ENCODE data around the gene LLGL2.

LLGL2 gene

DNA sequence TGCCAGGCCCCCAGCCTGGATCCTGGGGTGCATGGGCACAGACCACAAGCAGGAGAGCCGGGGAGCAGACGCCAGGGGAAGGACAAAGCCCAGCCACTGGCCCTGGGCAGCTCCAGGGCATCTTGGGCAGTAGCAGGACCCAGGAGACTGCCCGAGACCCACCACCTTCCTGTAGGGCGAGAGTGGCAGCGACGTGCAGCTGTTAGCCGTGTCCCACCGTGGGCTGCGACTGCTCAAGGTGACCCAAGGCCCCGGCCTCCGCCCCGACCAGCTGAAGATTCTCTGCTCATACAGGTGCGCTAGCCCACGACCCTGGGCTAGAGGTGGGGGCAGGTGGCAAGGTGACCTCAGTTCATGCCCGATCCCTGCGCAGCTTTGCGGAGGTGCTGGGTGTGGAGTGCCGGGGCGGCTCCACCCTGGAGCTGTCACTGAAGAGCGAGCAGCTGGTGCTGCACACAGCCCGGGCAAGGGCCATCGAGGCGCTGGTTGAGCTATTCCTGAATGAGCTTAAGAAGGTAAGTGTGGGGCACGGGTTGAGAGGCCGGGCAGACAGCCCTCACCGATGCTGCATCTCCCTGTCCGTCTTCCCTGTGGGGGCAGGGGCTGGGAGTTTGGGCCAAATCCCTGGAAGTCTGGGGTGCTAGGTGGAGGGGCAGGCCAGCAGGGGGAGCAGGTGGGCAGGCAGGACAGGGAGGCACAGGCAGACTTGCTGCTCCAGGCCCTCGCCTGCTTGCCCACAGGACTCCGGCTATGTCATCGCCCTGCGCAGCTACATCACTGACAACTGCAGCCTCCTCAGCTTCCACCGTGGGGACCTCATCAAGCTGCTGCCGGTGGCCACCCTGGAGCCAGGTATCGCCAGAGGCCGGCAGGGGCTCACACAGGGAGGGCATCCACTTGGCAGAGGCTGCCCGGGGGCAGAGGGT lies 94.3 kb downstream of the LLGL2 start:
- no peak for DNase-seq

DNA sequence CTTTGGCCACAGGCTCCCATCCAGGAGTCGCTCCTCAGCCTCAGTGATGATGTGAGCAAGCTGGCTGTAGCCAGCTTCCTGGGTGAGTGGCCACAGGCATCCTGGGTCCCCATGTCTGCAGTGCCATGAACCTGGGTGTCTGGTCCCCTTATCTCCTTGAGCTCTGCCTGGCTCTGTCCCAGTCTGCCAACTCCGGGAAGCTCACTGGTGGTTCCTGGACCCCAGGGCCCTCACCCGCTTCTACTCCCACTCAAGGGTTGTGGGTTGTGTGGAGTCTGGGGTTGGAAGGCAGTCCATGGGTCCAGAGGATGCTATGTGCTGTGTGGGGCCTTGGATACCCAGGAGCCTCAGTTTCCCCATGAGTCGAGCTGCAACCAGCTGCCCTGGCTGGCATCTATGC lies 96.0 kb downstream of the LLGL2 start:
- DNase-seq: no peak

DNA sequence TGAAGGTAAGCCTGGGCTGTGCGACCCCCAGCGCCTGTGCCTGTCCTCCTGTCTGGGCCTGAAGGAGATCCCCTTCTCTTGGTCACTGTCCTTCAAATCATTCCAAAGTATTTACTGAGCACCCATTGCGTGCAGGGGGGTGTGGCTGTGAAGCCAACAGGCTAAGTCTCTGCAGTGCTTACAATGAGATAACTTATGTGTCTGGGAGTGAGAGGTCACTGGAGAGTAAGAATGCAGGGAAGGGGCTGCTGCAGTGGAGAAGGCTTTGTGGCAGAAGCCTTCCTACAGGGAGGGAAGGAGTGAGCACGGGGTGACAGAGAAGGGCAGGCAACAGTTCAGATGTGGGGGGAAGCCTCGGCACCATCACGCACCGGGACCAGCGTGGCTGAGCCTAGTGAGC lies 96.6 kb downstream of the LLGL2 start:
- no peak for DNase-seq

DNA sequence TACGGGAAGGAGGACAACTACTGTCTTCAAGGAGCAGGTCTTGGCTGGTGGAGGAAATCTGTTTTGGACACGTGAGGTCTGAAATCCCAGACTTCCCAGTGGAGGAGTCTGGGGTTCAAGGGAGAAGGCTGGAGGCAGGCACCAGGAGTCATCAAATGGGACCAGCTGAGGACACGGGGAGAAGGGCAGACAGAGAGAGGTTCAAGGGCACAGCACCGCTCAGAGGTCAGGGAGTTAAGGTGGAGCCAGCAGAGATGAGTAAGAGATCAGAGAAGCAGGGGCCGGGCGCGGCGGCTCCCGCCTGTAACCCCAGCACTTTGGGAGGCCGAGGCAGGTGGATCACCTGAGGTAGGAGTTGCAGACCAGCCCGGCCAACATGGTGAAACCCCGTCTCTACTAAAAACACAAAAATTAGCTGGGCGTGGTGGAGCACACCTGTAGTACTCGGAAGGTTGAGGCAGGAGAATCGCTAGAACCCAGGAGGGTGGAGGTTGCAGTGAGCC lies 97.3 kb downstream of the LLGL2 start:
- DNase-seq: no peak

DNA sequence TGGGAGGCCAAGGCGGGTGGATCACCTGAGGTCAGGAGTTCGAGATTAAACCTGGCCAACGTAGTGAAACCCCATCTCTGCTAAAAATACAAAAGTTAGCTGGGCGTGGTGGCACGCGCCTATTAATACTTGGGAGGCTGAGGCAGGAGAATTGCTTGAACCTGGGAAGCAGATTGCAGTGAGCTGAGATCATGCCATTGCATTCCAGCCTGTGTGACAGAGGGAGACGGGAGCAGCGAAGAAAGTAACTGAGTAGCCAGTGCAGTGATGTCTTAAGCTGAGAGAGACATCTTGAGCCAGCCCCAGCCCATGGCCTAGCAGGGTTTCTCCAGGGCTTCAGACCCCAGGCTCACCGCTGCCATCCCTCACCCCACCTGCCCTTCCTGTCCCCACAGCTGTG lies 97.9 kb downstream of the LLGL2 start:
- no peak for DNase-seq

DNA sequence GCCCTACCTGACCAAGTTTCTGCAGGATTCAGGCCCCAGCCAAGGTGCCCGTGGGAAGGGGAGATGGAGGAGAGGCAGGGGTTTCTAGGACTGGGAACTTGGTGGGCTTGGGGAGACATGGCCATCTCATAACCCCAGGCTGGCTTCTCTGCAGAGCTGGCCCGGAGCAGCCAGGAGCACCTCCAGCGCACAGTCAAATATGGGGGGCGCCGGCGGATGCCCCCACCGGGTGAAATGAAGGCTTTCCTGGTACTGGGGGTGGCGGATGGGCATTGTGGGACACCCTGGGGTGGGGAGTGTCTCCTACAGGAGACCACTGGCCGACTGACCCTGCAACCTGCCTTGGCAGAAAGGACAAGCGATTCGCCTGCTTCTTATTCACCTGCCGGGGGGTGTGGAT lies 98.5 kb downstream of the LLGL2 start:
- no peak for DNase-seq
